ENCODE results near the gene BEGAIN. TPM values are rescaled to one million over a fixed set of nuclear protein-coding genes. Genes with fewer than 3 reads are reported as not detected.

BEGAIN gene
- total and polyA plus RNA-seq, 7 donors, result 0.08 to 1.0 (median 0.48) TPM; not detected in 1

DNA sequence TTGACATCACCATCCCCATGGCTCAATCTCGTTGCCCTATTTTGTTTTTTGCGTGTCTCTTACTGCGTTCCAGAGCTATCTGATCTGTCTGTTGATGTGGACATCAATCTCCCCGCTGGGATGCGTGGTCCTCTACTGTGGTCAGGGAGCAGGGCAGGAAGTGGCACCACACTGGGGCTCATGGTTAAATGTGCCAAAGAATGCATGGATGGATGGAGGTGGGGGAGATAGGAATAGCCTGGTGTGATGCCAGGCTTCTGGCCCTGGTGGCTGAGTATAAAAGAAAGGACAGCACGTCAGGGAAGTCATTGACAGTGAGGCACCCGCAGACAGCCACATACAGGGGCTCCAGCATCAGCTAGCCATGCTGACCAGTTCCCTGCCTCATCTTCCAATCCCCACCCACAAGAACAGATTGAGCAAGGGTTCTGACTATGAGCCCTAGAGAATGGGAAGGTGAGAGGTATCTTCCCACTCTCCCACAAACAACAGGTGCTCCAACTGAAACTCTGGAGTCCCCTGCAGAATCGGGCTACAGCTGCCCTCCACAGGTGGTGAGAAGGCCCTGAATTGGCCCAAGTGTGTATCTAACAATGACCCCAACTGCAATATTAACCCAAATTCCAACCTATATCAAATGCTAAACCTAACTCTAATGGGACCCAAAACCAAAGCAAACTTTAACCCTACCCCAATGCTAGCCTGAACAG is 2.7 kb upstream of the BEGAIN start:
- DNase-seq (peak; percentile 2 to 18), ATAC-seq (no peak)
- H3K4me3 ChIP-seq, result no peak overlapping the region
- H3K36me3 ChIP-seq (ENCODE audit: insufficient read depth in 1 of 2, low read depth in 1 of 2), result no peaks in the 10 kb centered on the region
- TF ChIP-seq, protein P1, sequence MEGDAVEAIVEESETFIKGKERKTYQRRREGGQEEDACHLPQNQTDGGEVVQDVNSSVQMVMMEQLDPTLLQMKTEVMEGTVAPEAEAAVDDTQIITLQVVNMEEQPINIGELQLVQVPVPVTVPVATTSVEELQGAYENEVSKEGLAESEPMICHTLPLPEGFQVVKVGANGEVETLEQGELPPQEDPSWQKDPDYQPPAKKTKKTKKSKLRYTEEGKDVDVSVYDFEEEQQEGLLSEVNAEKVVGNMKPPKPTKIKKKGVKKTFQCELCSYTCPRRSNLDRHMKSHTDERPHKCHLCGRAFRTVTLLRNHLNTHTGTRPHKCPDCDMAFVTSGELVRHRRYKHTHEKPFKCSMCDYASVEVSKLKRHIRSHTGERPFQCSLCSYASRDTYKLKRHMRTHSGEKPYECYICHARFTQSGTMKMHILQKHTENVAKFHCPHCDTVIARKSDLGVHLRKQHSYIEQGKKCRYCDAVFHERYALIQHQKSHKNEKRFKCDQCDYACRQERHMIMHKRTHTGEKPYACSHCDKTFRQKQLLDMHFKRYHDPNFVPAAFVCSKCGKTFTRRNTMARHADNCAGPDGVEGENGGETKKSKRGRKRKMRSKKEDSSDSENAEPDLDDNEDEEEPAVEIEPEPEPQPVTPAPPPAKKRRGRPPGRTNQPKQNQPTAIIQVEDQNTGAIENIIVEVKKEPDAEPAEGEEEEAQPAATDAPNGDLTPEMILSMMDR (IDR thresholded peaks at IDR 0.05), result no peak
- no peaks in the 10 kb centered on the region for H3K4me1 ChIP-seq
- WGBS, 3 donors, result 77 to 86% (median 81%) methylated on average over 8 of the region's 8 CpGs
- no peaks in the 10 kb centered on the region for H3K9me3 ChIP-seq
- H3K27ac ChIP-seq, result no peak overlapping the region
- peaks cover 0 to 56% (median 16%) of the 10 kb centered on the region in 3 donors for H3K27me3 ChIP-seq (ENCODE audit: insufficient read depth in 3 of 3, low read length in 2 of 3)
- intact Hi-C loops (cut with DNase I), result no loop called here

DNA sequence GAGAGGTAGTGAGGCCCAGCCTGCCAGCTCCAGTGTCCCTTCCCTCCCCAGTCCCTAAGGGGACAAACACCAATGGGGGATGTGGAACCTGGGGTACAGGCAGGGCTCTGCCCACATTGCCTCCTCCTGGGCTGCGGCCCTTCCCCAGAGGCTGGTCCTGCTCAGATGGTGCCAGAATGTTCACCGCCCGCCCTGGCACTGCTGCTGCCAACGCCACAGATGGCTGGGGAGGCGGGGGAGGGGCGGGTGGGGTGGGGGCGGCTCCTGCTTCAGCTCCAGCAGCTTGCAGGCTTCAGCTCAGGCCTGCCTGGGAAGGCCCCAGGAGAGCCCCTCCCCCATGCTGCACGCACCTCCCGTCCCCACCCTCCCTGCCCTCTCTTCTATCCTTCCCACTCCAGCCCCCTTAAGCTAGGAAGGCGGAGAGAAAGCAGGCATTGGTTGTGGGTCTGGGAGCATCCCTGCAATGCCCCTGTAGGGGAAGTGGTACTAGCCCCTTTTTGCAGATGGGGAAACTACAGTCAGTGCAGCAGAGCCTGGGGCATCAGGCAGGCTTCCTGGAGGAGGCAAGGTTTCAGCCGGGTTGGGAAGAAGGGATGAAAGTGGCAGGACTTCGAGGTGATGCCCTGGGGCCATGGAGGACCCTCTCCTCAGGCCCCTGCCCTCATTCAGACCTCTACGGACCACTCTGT is 2.0 kb upstream of the BEGAIN start:
- Histone ChIP-seq H3K27ac (no peak overlapping the region), H3K9me3 (no peaks in the 10 kb centered on the region), H3K36me3 (ENCODE audit: insufficient read depth in 1 of 2, low read depth in 1 of 2) (no peaks in the 10 kb centered on the region), H3K4me1 (no peaks in the 10 kb centered on the region), H3K4me3 (no peak overlapping the region), H3K27me3 (ENCODE audit: insufficient read depth in 3 of 3, low read length in 2 of 3) (peaks cover 0 to 56% (median 16%) of the 10 kb centered on the region in 3 donors)
- 45 to 54% (median 54%) methylated on average over 13 of the region's 13 CpGs for WGBS, 3 donors
- TF ChIP-seq, protein P1 (IDR thresholded peaks at IDR 0.05), result no peak
- DNase-seq (peak; percentile 4 to 31), ATAC-seq (no peak)
- intact Hi-C loops (cut with DNase I), result no loop called here

DNA sequence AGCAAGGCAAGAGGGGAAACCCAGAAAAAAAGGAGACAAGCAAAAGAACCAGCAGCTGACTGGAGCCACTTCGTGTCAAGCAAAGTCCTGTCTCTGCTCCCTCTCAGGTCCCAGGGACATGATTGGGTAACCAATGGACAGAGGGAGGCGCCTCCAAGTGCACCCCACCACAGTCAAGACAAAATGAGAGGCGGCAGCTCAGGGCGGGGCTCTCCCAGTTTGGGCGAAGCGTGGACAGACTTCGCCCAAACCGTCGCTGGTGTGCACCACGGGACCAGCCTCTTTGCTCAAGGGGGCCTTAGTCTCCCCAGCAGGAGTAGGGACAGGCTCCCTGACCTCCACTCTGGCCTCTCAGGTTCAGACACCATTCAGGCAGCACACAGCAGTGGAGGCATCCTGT is 1.5 kb upstream of the BEGAIN start:
- intact Hi-C loops (cut with DNase I), result no loop called here
- WGBS, 3 donors, result 62 to 71% (median 66%) methylated on average over 10 of the region's 10 CpGs
- TF ChIP-seq, protein P1 (IDR thresholded peaks at IDR 0.05), result no peak
- no peak overlapping the region for H3K4me3 ChIP-seq
- H3K27me3 ChIP-seq (ENCODE audit: insufficient read depth in 3 of 3, low read length in 2 of 3), result peaks cover 0 to 53% (median 16%) of the 10 kb centered on the region in 3 donors
- no peak overlapping the region for H3K27ac ChIP-seq
- H3K36me3 ChIP-seq (ENCODE audit: insufficient read depth in 1 of 2, low read depth in 1 of 2), result no peaks in the 10 kb centered on the region
- H3K9me3 ChIP-seq, result no peaks in the 10 kb centered on the region
- DNase-seq (peak; percentile 4 to 15), ATAC-seq (no peak)
- no peaks in the 10 kb centered on the region for H3K4me1 ChIP-seq

DNA sequence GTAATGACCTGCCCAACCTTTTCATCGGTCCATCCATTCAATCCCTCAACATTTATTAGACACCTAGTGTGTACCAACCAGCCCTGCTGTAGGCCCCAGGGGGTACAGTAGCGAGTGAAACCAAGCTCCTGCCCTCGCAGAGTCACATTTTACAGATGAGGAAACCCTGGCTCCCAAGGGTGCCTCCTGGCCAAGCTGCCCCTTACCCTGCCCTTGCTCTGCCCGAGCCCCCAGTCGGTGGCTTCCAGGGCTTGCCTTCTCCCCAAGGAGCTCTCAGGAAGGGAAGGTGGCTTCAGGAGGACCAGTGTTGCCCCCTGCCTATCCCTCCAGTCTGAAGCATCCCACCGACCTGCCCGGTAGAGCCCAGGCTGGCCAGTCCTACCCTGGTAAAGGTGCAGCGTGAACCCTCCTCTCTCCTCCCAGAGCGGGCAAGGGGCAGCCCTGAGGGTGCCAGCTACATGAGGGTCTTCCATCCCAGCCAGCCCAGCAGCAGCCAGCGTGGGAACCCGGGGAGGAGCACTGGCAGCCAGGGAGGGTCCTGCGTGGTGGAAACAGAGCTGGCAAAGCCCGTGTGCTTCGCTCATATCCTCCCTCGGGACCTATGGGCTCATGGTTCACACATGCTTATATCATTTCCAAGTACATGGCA is 670 bp upstream of the BEGAIN start:
- no peak for ATAC-seq
- WGBS, 3 donors, result 35 to 45% (median 36%) methylated on average over 14 to 15 of the region's 15 CpGs
- Histone ChIP-seq H3K27ac (no peak overlapping the region), H3K9me3 (no peaks in the 10 kb centered on the region), H3K4me1 (no peaks in the 10 kb centered on the region), H3K4me3 (no peak overlapping the region), H3K36me3 (ENCODE audit: insufficient read depth in 1 of 2, low read depth in 1 of 2) (no peaks in the 10 kb centered on the region), H3K27me3 (ENCODE audit: insufficient read depth in 3 of 3, low read length in 2 of 3) (peaks cover 0 to 48% (median 16%) of the 10 kb centered on the region in 3 donors)
- TF ChIP-seq, protein P1 (IDR thresholded peaks at IDR 0.05), result no peak
- DNase-seq, result peak; percentile 4 to 41
- intact Hi-C loops (cut with DNase I), result no loop called here

All from psoas muscle (tissue), 8 donors.